ENCODE measurements around the gene FAM234A. TPM values are rescaled to one million over a fixed set of nuclear protein-coding genes. Genes with fewer than 3 reads are reported as not detected.

FAM234A gene
- polyA plus RNA-seq, 1 donor, result 74.8 TPM

GRCh38 chr16:297832-298231 is 63.2 kb downstream of the FAM234A start:
- DNase-seq, result no peak

- no peak for DNase-seq
These were observed 66.6 kb downstream of the FAM234A start for GRCh38 chr16:301235-301634.

GRCh38 chr16:301950-302349 is 67.3 kb downstream of the FAM234A start:
- DNase-seq, result no peak

GRCh38 chr16:303760-304505 is 69.3 kb downstream of the FAM234A start:
- DNase-seq, result no peak

- DNase-seq, result no peak
These were observed 71.5 kb downstream of the FAM234A start for GRCh38 chr16:305916-306626.

GRCh38 chr16:306911-307370 is 72.3 kb downstream of the FAM234A start:
- no peak for DNase-seq

GRCh38 chr16:307691-308312 is 73.2 kb downstream of the FAM234A start:
- DNase-seq, result no peak

GRCh38 chr16:309476-309875 is 74.9 kb downstream of the FAM234A start:
- DNase-seq, result no peak

- DNase-seq, result no peak
These were observed 77.1 kb downstream of the FAM234A start for GRCh38 chr16:311725-312124.

- DNase-seq, result no peak
These were observed 79.7 kb downstream of the FAM234A start for GRCh38 chr16:314351-314750.

GRCh38 chr16:314795-315299 is 80.2 kb downstream of the FAM234A start:
- no peak for DNase-seq

Other genes with a start within 250 kb of the FAM234A start
- gene POLR3K, start 181.2 kb upstream of the FAM234A start, polyA plus RNA-seq (ENCODE audit: insufficient read length), result 14.3 TPM
- 40.6 TPM for gene SNRNP25, start 181.0 kb upstream of the FAM234A start, polyA plus RNA-seq (ENCODE audit: insufficient read length)
- gene RHBDF1, start 162.2 kb upstream of the FAM234A start, polyA plus RNA-seq (ENCODE audit: insufficient read length), result 26.3 TPM
- gene MPG, start 156.6 kb upstream of the FAM234A start, polyA plus RNA-seq (ENCODE audit: insufficient read length), result 14.2 TPM
- 33.5 TPM for gene NPRL3, start 96.1 kb upstream of the FAM234A start, polyA plus RNA-seq (ENCODE audit: insufficient read length)
- gene HBZ, start 82.2 kb upstream of the FAM234A start, polyA plus RNA-seq (ENCODE audit: insufficient read length), result 0.30 TPM
- 1.8 TPM for gene HBM, start 68.8 kb upstream of the FAM234A start, polyA plus RNA-seq (ENCODE audit: insufficient read length)
- 570 TPM for gene HBA2, start 61.9 kb upstream of the FAM234A start, polyA plus RNA-seq (ENCODE audit: insufficient read length)
- gene HBA1, start 58.1 kb upstream of the FAM234A start, polyA plus RNA-seq (ENCODE audit: insufficient read length), result 394 TPM
- gene HBQ1, start 54.4 kb upstream of the FAM234A start, polyA plus RNA-seq (ENCODE audit: insufficient read length), result not detected
- gene LUC7L, start 5.4 kb upstream of the FAM234A start, polyA plus RNA-seq (ENCODE audit: insufficient read length), result 168 TPM
- 1.4 TPM for gene RGS11, start 41.1 kb downstream of the FAM234A start, polyA plus RNA-seq (ENCODE audit: insufficient read length)
- gene ARHGDIG, start 45.8 kb downstream of the FAM234A start, polyA plus RNA-seq (ENCODE audit: insufficient read length), result 3.6 TPM
- 2.4 TPM for gene PDIA2, start 48.3 kb downstream of the FAM234A start, polyA plus RNA-seq (ENCODE audit: insufficient read length)
- gene AXIN1, start 117.9 kb downstream of the FAM234A start, polyA plus RNA-seq (ENCODE audit: insufficient read length), result 14.7 TPM
- 52.8 TPM for gene MRPL28, start 135.7 kb downstream of the FAM234A start, polyA plus RNA-seq (ENCODE audit: insufficient read length)
- 56.1 TPM for gene PGAP6, start 147.2 kb downstream of the FAM234A start, polyA plus RNA-seq (ENCODE audit: insufficient read length)
- 106 TPM for gene NME4, start 162.4 kb downstream of the FAM234A start, polyA plus RNA-seq (ENCODE audit: insufficient read length)
- 20.1 TPM for gene DECR2, start 167.1 kb downstream of the FAM234A start, polyA plus RNA-seq (ENCODE audit: insufficient read length)
- 127 TPM for gene RAB11FIP3, start 190.8 kb downstream of the FAM234A start, polyA plus RNA-seq (ENCODE audit: insufficient read length)

All from left kidney (tissue), 2 donors.